Occipital lobe (tissue), 2 donors: Measurements from ENCODE around the gene MDGA2. TPM values are rescaled to one million over a fixed set of nuclear protein-coding genes. Genes with fewer than 3 reads are reported as not detected.

ENCODE experiments used
- DNase-seq: peaks from one replicate; lab custom pipeline; 2025; lab: John Stamatoyannopoulos, UW
- total RNA-seq: library from RNA; depleted of rRNA; stranded (reverse); fragments of >200 nt; gene quantifications from one replicate; pipeline ENCODE4 v1.2.3, GENCODE V29; 2014

MDGA2 gene
- total RNA-seq, result 61.9 TPM

DNA sequence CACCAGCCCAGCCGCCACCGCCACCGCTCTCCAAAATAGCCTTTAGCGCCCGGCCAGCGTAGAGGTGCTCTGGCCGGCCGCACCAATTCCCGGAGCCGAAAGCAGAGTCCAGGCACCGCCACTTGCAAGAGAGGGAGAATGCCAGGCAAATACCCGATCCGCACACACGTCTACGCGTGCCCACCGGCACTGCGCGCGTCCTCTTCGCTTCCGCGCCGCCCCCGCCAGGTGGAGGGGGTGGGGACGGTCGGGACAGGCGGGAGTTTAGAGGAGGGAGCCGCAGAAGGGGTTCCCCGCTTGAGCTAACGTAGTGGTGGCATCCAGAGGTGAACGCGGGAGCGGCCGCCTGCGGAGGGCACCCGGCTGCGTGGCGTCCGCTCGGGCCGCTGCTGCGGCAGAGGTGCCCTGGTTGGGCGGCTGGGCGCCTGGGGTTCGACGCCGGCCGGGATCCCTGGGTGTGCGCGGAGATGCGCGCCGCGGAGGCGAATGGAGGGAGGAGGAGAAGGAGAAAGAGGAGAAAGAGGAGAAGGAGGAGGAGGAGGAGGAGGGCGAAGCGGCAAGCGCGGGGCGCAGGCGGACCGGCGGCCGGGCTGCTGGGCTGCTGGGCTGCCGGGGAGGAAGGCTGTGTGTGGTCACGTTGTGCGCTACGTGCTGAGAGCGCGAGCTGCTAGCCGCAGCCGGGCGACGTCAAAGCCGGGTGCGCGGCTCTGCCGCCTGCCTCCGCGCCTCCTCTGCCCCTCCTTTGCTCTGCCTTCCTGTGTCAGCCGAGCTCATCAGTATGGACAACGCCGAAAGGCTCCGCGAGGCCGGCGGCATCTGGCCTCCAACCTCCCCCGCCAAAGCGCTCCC is at the start of gene MDGA2:
Gene MDGA2, minus strand, starts transcription at position 140 of the 849 bp plus-strand sequence.
- DNase-seq, result peak; percentile 50

DNA sequence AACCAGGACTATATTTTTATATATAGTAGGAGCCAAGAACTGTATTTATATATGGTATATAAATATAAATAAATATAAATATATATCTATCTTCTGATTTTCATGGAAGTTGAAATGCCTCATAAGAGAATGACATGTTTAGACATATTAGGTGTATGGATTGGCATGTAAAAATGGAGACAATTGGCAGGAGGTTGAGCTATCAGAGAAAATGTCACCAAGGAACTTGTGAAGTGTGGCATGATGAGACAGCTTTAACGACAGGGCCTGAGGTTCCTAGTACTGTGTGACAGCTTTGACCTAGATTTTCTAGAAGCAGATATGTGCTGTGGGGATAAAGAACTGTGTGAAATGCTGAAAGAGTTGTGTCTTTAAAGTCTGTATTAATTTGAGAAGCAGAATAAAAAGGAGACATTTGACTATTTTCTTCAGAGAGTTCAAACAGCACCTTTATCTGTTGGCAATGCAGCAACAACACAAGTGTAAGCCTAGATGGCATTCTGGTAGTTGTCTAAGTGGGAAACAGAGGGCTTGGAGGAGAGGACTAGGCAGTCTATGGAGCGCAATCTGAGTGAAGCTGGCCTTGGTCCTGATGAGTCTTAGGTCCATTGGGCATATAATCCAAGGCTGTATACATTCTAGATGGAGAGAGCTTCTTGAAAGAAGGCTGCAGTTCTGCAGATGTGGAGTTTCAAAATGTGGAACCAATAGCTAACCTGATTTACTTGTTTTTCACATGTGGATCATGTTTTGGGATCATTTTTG is 47.7 kb upstream of the MDGA2 start:
- DNase-seq, result no peak

DNA sequence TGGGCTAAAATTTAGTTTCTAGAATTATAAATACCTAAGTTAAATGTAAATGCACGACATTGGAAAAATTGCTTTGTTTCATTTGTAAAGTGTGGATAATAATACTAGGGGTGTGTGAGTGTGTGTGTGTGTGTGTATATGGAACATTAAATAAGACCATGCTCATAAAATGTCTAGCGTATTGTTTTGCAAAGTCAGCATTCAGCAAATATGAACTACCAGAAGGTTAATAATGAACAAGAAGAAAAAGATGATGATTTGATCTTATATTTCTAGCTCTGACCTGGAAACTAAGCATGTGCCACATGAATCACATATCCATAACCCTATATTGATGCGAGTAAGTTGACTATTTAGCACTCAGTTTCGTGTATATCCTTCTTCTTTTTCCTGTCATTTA is 44.9 kb upstream of the MDGA2 start:
- no peak for DNase-seq

DNA sequence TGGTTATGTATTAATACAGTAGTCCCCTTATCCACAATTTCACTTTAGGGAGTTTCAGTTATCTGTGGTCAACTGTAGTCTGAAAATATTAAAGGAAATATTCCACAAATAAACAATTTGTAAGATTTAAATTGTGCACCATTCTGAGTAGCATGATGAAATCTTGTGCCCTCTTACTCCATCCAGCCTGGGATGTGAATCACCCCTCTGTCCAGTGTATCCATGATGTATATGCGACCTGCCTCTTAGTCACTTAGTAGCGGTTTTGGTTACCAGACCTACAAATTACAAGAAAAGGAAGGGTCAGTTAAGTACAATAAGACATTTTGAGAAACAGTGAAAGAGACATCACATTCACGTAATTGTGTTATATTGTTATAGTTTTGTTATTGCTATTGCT is 39.9 kb upstream of the MDGA2 start:
- no peak for DNase-seq

DNA sequence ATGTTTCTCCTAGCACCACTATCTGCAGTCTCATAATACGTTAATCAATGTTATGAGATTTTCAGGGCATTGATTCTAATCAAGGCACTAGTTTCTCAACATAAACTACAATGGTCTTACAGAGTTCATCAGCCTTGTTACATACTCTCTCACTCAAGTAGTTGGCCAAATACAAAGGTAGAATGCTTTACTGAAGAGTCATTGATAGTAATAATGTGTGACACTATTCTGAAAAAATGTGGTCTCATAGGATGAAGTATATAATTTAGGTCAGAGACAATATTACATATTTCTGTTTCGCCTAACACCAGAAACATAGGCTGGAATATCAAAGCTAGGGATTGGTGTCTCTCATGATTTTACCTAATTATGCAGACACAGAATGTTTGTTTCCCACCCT is 35.2 kb upstream of the MDGA2 start:
- no peak for DNase-seq

DNA sequence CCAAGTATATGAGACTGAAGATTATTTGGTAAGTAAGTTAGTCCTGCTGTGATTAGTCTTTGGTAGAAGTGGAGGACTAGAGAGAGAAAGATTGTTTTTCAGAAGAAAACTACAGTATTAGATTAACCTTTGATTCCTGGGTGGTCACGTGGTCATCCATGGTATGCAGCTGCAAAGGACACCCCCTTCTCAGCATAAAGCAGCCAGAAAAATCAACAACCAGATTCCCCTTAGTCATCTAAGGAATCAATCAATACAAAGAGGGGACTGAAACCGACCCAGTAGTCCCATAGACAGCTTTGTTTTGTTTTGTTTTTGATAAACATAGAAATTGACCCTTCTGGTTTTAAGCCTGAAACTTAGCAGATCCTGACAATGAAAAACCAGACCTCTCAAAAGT is 30.3 kb upstream of the MDGA2 start:
- DNase-seq, result no peak

DNA sequence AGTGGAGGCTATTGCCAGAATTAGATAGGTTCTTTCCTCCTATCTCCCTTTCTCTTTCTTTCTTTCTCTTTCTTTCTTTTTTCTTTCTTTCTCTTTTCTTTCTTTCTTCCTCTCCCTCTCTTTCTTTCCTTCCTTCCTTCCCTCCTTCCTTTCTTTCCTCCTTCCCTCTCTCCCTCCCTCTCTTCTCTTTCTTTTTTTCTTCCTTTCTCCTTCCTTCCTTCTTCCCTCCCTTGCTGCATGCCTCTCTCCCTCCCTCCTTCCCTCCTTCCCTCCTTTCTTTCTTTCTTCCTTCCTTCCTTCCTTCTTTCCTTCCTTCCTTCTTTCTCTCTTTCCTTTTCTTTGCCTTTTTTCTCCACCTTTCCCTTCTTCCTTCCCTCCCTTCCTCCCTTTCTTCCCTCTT is 16.4 kb upstream of the MDGA2 start:
- DNase-seq, result no peak

DNA sequence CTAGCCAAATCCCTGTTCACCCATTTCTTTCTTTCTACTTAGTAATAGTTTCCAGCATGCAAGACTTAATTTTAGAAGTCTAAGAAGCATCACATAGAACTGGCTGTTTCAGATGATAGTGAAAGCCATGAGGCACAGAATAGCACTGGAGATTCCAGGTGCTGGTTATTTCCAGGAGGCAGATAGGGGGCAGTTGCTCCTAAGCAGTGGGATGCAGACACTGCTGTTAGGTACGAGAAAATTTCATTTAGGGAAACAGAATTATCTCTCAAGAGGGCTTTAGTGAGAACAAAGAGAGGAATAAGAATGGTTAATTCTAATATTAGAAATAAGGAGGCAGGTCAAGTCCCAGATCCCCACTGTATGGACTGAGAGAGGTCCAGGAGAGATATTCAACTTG is 3.6 kb upstream of the MDGA2 start:
- no peak for DNase-seq

DNA sequence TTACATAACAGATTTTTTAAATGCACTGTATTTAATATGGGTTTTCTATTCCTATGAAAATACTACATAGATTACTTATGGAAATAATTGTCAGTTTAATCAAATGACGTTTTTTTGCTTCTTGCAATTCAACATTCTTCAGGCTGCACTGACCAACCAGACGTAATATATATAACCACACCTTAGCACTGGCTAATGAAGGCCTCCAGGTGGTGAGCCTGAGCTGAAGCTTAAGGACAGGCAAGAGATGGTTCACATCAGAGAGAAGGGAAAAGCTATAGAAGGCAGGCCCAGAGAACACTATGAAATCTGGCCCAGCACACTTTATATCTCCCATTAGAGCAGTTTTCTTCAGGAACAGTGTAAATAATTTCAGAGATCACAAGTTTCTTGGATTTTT is 2.8 kb upstream of the MDGA2 start:
- DNase-seq, result no peak

DNA sequence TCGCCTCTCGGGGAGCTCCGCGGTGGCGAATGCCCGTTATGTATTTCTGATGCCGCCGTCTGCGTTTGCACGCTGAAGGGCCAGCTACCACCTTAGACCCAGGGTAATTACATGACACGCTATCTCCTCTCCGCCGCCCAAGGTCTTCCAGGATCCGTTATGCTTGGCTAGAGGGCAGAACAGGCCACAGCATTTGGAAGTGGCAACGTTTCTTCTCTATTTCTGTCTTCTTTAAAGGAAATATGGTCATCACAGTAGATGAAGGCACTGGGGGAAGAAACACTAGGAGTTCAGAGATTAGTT is 861 bp upstream of the MDGA2 start:
- no peak for DNase-seq

DNA sequence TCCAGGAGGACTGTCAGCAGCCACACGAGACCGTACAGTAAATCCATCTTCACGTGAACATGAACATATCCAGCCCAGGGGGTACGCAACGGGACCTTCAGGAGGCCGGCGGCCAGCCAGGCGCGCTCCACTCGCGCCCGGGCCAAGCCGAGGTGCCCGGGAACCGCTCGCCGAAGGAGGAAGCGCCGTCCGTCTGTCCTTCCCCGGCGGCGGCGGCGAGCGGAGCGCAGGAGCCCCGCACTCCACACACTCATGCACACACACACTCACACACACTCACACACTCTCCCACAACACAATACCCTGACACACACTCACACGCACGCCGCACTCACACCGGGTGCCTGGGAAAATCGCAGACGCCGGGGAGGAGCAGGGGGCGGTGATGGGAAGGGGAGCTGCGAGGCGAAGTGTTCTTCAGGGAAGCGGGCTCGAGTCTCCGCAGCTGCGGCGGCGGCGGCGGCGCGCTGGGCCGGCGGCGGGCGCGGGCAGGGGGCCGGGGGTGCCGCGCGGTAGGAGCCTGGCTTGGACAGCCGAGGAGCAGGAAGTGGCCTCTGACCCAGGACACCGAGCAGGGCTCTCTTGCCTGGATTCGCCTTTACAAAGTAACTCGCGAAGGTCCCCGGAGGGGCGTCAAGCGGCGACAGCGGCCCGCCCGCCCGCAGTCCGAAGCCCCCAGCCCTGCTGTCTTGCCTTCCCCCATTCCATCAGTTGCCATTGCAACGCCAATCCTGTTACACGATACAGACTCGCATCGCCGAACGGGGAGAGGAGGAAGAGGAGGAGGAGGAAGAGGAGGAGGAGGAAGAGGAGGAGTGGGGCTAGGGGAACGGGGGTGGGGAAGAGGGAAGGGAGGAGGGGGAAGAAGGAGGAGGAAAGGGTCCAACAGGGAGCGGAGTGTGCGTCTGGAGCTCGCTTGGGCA is 601 bp downstream of the MDGA2 start:
- DNase-seq, result no peak

DNA sequence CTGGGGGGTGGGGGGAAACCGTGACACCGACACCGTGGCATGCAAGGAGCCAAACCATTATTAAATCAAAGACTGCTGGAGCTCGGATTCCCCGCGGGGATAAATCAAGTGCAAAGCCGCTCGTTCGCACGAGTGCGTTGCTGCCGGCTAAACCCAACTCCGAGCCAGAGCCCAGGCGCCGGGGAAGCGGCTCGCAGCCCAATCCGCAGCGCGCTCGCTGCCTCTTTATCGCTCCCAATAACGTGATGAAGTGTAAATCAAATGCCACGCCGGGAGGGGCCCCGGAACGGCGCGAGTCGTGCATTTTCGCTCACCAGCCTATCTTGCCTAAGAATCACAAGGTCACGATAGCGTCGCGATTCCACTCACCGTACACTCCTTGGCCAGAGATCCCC is 1.3 kb downstream of the MDGA2 start:
- no peak for DNase-seq

DNA sequence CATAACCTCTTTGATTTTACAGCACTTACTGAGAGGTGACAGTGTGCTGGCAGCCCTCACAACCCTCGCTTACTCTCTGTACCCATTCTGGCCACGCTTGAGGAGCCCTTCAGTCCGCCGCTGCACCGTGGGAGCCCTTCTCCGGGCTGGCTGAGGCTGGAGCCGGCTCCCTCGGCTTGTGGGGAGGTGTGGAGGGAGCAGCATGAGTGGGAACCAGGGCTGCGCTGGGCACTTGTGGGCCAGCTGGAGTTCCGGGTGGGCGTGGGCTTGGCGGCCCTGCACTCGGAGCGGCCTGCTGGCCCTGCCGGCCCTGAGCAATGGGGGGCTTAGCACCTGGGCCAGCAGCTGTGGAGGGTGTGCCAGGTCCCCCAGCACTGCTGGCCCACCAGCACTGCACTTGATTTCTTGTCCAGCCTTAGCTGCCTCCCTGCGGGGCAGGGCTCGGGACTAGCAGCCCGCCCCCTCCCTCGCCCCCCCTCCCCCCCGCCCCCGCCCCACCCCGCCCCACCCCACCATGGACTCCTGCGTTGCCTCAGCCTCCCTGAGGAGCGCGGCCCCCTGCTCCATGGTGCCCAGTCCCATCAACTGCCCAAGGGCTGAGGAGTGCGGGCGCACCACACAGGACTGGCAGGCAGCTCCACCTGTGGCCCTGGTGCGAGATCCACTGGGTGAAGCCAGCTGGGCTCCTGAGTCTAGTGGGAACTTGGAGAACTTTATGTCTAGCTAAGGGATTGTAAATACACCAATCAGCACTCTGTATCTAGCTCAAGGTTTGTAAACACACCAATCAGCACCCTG is 9.9 kb downstream of the MDGA2 start:
- no peak for DNase-seq

DNA sequence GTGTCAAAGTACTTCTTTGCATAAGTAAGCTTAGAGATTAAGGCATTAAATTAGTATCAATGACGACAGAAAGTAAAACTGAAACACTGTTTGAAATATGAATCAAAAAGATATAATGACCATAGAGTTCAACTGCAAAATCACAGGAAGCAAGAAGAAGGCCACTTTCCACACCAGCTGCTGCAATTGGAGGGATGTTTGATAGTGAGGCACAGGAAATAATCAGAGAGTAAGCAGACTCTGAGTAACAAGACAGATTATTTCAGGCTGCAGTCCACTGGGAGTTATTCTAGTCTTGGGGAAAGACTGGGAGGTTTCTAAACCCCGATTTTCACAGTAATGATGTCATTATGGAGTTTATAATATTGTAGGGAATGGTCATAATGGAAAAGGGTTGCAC is 12.9 kb downstream of the MDGA2 start:
- DNase-seq, result no peak

DNA sequence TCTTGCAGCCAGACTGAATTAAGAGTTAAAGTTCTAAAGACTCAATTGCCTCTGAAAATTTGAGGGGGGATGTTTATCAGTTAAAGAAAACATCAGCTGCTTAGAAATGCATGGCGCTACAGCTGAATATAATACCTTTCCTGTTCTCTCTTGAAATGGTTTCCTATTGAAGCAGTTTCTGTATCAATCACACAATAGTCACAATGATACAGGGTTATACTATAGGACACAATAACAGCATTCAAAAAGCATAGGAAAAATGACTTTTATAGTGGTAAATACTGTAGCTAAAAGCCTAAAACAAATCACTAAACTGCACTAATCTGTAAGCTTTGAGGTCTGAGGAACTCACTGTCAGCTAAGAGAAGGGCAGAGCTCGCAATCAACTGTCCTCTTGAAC is 15.2 kb downstream of the MDGA2 start:
- no peak for DNase-seq

DNA sequence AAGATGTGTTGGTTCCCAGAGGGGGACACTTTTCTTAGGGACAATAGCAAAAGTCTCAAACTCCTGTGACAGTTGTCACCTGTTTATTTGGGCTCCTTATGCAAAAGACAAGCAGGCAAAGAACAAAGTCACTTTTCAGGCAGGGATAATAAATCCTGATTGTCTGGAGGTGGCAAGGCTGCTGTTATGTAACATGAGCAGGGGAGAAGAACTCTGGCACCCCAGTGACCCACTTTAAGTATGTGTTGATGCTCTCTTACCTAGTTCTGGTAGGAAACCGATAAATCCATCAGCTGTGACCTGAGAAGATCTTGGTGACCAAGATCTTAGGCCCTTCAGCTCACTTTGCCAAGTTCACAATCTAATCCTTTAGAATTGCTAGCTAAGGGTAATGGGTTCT is 17.4 kb downstream of the MDGA2 start:
- DNase-seq, result no peak

DNA sequence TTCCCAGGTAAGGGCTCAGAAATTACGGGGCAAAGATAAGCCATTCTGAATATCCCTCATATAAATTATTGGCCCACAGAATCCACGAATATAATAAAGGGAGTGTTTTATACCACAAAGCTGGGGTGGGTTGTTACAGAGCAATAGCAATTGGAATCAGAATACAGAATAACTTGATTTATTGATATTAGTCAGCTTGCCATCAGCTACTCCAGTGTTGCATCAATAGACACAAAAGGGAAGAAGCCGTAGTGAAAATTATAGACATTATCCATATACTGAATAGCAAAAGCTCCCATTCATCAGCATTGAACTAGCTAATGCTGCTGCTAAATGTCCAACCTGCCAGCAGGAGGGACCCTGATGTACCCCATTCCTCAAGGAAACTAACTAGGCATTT is 18.3 kb downstream of the MDGA2 start:
- no peak for DNase-seq

DNA sequence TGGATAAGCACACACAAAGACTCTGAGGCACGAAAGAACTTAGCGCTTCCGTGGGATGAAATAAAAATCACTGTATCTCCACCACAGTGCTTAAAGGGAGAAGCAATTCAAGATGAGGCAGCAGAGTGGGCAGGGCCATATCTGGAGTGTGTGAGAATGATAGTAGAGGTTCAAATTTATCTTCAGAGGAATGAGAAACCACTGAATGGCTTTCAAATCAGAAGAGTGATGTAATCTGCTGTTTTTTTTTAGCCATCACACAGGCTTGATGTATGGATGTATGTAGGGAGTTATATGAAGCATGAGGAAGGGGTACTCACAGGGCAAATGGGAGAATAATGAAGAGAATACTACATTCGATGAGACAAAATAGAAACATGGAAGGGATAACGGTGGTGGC is 24.1 kb downstream of the MDGA2 start:
- DNase-seq, result no peak

DNA sequence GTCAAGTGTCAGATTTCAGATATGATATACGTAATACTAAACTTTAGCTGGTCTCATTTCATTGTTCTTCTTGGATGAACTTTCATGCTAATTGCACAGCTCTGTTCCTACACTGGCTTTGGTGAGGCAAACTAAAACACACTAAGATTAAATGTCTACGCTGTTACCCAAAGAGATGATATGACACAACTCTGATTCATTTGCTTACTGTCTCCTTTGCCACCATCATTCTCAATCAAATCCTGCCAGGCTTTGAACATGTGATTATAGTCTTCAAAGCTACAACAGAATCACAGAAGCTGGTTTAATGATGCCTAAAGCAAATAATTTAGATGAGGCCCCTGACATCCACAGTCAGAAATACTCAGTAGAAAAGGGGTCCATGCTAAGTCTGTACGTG is 37.7 kb downstream of the MDGA2 start:
- DNase-seq, result no peak

DNA sequence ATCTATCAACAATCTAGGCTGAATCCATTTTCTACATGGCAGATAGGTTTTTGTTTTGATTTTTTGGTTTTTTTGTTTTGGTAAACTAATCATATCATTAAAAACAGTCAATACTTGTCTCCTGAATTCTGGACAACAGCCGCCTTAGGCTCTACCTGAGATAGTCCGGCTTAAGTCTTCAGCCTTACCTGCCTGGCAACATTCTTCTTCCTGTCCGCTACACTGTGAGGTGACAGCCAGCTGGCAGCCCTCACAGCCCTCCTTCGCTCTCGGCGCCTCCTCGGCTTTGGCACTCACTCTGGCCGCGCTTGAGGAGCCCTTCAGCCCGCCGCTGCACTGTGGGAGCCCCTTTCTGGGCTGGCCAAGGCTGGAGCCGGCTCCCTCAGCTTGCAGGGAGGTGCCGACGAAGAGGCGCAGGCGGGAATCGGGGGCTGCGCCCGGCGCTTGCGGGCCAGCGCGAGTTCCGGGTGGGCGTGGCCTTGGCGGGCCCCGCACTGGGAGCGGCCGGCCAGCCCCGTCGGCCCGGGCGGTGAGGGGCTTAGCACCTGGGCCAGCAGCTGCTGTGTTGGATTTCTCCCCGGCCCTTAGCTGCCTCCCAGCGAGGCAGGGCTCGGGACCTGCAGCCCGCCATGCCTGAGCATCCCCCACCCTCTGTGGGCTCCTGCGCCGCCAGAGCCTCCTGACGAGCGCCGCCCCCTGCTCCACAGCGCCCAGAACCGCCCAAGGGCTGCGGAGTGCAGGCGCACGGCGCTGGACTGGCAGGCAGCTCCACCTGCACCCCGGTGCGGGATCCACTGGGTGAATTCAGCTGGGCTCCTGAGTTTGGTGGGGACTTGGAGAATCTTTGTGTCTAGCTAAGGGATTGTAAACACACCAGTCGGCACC is 49.0 kb downstream of the MDGA2 start:
- no peak for DNase-seq
